Umbilical cord (tissue), 2 donors: ENCODE data around the gene NHERF1. TPM values are rescaled to one million over a fixed set of nuclear protein-coding genes. Genes with fewer than 3 reads are reported as not detected.

Experiments used
- DNase-seq: peaks from one replicate; pipeline ENCODE4 v3.0.0-alpha.2; 2015; ENCODE audit warnings: low spot score
- total RNA-seq: library from RNA; depleted of rRNA; stranded (reverse); fragments of >200 nt; gene quantifications from one replicate; pipeline ENCODE4 v1.2.3, GENCODE V29; 2014; ENCODE audit warnings: low replicate concordance; ENCODE audit not compliant: insufficient read depth

NHERF1 gene
- total RNA-seq: 12.5 TPM

- DNase-seq: peak; percentile 95
Measured at GRCh38 chr17:74748529-74749278, at the start of gene NHERF1. TSS of gene NHERF1 (plus strand) at chr17:74748628. CDS start at chr17:74748847, 219 bp downstream.

GRCh38 chr17:74699236-74699635, 49.2 kb upstream of the NHERF1 start:
- DNase-seq: no peak

DNA sequence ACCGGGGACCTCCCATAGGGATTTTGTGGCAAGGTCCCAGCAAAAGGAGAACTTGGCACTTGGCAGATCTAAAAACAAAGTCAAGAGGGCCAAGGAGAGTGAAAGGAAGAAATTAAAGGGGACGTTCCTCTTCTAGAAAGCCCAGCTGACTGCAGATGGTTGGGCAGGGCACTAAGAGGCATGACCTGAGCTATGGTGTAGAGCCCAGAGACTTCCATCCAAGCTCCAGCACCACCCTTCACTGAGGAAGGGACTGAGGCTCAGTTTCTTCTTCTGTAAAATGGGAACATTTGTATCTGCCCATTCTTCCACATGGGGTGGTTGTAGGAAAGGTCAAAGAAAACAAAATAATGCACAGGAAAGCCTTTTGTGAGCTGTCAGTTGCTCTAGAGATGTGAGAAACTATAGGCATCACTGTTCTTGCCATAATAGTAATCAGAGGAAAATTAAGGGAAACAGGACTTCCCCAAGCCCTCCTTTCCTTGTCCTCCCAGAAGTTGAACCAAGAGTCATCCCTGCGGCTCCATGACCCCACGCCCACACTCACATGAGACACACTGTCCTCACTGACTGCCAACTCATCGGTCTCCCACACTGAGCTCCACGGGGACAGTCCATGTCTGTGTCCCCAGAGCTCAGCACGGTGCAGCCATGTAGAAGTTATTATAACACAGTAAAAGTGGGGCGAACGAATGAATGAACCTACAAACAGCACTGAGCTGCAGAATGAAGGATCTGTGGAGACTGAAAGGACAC, 46.1 kb upstream of the NHERF1 start:
- DNase-seq: no peak

- no peak for DNase-seq
Measured at GRCh38 chr17:74703311-74703710, 45.1 kb upstream of the NHERF1 start.

GRCh38 chr17:74704544-74704943, 43.9 kb upstream of the NHERF1 start:
- no peak for DNase-seq

DNA sequence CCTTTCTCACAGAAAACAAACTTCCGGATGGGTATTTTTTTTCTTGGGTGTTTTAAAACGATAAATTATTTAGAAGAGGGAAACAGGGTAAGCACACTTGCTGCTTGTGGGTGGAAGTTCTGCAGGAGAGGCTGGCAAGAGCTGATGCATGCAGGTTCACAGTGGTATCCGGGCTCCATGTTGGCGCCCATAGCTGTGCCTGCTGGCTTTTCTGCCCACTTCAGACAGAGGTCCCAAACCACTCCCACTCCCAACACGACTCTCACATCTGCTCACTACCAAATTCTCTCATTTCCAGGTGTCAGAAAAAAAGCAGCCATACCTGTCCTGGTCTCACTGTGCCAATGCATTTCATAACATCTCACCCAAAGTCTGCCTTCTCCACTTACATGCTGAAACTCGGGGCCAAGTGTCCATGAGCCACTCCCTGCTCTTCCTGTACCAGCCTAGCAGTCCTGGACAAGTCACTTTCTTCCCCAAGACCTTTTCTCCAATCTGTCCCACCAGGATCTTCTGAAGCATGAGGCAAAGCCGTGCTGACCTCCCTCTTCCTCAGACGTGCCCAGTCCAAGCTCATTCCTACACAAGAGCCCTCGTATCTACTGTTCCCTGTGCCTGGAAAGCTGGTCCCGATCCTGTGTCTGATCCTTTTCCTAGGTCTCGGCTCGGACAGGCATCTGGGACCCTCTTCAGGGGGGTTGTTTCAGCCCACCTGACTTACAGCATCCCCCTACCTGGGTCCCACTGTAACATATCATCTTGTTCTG, 37.2 kb upstream of the NHERF1 start:
- no peak for DNase-seq

DNA sequence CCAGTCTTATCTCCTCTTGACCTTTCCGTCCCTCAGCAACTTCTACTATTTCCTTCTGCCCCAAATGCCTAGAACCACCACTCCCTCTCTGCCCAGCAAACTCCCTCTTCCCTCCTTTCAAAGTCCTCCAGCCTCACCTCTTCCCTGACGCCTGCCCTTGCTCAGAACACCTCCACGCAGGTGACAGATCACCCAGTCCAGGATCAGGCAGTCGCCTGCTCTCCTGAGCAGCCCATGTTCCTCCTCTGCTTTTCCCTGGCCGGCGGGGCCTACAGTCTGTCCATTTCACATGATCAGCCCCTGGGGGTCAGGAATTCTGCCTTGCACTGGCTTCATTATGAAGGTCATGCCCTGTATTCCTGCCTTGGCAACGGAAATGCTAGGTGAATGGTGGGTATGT, 36.1 kb upstream of the NHERF1 start:
- DNase-seq: no peak

- DNase-seq: peak; percentile 27
Measured at GRCh38 chr17:74712756-74713155, 35.7 kb upstream of the NHERF1 start, which contains the start of gene CD300LF. TSS of gene CD300LF (minus strand) at chr17:74712923. CDS start at chr17:74712866, 57 bp downstream.

GRCh38 chr17:74713171-74713755, 35.2 kb upstream of the NHERF1 start:
- DNase-seq: no peak

DNA sequence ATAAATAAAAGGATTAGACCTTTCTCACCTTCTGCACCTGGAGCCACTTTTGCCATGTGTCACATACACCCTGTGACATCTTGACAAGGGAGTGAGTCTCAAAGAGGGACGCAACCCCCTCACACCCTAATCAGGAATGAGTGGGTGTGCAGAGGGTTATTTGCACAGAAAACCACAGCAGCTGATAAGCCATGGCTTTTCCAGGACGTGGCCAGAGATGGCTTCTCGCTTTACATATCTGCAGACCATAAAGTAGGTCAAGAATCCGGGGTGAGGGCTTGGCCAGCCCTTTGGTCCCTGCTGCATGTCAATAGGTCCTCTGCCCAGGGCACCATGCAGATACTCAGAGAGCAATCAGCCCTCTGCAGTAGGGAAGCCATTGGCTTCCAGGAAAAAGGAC, 33.3 kb upstream of the NHERF1 start:
- no peak for DNase-seq

DNA sequence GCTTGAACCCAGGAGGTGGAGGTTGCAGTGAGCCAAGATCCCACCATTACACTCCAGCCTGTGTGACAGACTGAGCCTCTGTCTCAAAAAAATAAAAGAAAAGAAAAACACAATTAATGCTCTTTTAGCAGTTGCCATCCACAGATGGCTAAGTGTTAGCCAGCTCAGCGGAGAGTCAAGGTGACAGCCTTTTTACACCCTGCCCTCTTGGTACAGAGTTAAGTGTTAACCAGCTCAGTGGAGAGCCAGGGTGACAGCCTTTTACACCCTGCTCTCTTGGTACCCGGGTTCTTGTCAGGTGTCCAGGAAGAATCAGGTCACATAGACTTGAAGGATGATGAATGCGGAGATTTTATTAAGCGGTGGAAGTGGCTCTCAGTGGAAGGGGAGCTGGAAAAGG, 27.9 kb upstream of the NHERF1 start:
- no peak for DNase-seq

- DNase-seq: no peak
Measured at GRCh38 chr17:74722782-74723181, 25.6 kb upstream of the NHERF1 start.

DNA sequence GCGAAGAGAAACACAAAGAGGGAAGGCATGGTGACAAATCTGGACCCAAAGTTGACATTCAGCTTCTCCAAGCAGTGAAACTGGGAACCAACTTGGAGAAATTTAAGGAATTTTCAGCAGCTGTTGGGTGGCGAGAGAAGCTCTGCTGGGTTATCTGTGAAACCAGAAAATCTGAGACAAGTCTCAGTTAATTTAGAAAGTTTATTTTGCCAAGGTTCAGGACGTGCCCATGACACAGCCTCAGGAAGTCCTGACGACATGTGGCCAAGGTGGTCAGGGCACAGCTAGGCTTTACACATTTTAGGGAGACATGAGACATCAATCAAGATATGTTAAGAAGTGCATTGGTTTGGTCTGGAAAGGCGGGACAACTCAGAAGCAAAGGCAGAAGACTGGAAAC, 24.5 kb upstream of the NHERF1 start:
- no peak for DNase-seq

DNA sequence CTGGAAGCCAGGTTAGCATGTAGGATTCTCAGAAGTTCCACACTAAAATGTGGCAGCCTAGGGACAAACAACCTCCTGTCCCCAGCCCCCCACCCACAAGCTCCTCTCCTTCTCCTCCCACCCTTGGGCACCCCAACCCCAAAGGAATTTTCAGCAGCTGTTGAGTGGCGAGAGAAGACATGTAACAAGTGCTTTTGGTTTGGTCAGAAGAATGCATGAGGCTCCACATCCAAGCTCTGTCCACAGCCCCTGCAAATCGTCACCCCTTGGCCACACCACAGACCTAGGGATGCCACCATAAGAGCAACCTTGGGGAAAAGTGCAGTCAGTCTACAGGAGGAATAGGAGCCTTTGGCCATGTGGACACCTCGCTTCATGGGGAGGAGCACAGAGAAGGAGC, 23.3 kb upstream of the NHERF1 start:
- DNase-seq: no peak

DNA sequence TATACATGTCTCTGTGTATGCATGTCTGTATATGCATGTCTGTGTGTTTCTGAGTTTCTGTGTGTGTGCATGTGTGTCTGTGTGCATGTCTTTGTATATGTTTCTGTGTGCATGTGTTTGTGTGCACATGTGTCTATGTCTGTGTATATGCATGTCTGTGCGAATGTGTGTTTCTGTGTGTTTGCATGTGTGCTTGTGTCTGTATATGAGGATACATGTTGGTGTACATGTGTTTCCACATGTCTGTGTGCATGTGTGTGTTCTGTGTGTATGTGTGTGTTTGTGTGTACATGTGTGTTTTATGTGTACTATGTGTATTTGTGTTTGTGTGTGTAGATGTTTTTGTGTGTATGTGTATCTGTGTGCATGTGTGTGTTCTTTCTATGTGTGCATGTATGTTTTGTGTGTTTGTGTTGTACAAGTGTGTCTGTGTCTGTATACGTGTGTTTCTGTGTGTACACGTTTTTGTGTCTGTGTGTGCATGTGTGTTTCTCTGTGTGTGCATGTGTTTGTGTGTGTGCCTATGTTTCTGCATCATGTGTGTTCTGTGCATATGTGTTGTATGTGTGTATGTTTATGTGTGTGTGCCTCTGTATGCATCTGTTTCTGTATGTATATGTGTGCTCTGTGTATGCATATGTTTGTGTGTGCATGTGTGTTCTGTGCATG, 20.3 kb upstream of the NHERF1 start:
- no peak for DNase-seq

DNA sequence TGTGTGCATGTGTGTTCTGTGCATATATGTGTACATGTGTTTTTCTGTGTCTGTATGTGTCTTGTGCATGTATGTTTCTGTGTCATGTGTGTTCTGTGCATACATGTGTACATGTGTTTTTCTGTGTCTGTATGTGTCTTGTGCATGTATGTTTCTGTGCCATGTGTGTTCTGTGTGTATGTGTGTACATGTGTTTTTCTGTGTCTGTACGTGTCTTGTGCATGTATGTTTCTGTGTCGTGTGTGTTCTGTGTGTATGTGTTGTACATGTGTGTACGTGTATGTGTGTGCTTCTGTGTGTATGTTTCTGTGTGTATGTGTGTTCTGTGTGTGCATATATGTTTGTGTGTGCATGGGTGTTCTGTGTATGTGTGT, 19.7 kb upstream of the NHERF1 start:
- no peak for DNase-seq

DNA sequence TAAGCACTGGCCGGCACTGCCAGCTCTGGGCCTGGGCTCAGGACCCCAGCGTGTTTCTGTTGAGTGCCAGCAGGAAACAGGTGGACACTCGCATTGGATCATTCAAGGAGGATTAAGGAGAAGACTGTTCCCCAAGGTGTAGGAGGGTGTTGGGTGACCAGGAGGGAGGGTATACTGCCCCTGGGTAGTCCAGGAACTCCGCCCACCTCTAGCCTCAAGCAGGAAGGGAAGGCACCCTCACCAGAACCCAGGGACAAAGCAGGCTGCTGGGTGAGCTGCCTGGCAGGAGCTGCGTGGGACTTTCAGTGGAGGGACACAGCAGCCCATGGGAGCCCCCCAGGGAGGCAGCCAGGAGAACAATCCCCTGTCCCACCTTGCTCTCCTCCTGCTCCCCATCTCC, 19.1 kb upstream of the NHERF1 start:
- no peak for DNase-seq

- no peak for DNase-seq
Measured at GRCh38 chr17:74729866-74730265, 18.6 kb upstream of the NHERF1 start.

DNA sequence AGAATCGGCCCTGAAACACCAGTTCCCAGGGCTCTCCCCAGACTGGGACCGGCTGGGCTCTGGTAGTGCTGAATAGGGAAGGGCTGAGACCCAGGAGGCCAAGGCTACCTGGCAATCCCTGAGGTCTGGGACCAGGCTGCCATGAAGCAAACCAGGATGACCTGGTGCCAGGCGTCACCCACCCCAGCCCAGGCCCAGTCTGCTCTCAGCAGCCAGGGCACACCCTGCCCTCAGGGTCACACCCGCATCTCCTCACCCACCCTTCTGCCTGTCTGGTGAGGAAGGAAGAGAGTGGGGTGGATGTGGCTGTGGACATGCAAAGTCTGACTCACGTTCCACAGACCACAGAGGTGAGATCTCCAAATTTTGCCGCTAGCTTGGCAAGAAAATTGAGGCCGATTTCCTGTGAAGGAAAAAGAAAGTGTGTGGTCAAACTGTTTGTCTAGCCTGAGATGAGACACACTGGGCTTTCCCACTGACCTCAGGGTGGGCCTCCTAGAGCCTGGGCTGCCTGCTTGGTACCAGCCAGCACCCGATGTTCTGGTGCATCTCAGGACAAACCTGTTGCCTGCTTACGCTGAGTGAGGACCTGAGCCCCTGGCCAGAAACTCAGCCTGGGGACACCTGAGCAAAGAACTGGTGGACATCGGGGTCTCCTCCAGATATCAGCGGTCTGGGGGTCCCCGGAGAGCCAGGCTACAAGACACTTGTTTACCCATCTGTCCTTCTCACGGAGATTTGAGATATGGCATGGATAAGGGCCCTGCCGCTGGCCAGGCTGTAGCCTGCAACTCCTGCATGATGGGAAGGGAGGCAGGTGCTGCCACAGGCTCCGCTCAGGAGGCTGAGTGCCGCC, 17.7 kb upstream of the NHERF1 start:
- no peak for DNase-seq

DNA sequence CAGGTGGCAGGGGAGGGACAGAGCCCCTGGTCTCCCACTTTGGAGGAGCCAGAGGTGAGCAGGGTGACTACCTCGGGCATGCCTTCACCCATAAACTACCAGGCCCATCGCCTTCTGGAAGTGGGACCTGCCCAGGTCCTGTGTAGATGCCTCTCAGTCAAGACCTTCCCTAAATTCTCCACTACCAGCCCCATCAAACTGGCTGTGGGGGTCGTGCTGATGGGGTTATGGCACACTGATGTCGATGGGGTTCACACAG, 17.2 kb upstream of the NHERF1 start:
- no peak for DNase-seq
